ENCODE data around the gene CDH4.
"Not testable (repeated sequence)": the region's sequence is repeated elsewhere in the genome, so short reads cannot be mapped to it uniquely, and the experiment has no call there.

Gene CDH4

GRCh38 chr20:61841966-61842365 lies 589.9 kb downstream of the CDH4 start:
- DNase-seq = no peak

GRCh38 chr20:61844621-61845020 lies 592.6 kb downstream of the CDH4 start:
- DNase-seq = no peak

GRCh38 chr20:61845233-61845671 lies 593.2 kb downstream of the CDH4 start:
- DNase-seq = no peak

GRCh38 chr20:61846074-61846473 lies 594.0 kb downstream of the CDH4 start:
- no peak for DNase-seq

- DNase-seq = no peak
Observed at GRCh38 chr20:61846741-61847419, 594.8 kb downstream of the CDH4 start.

- no peak for DNase-seq
Observed at GRCh38 chr20:61847420-61847748, 595.3 kb downstream of the CDH4 start.

- DNase-seq = no peak
Observed at GRCh38 chr20:61847986-61848385, 595.9 kb downstream of the CDH4 start.

GRCh38 chr20:61848851-61849250 lies 596.8 kb downstream of the CDH4 start:
- DNase-seq = no peak

- no peak for DNase-seq
Observed at GRCh38 chr20:61849376-61849775, 597.3 kb downstream of the CDH4 start.

GRCh38 chr20:61849822-61850221 lies 597.8 kb downstream of the CDH4 start:
- no peak for DNase-seq

- DNase-seq = no peak
Observed at GRCh38 chr20:61850457-61850856, 598.4 kb downstream of the CDH4 start.

GRCh38 chr20:61850926-61851900 lies 599.2 kb downstream of the CDH4 start:
- DNase-seq = no peak

- DNase-seq = no peak
Observed at GRCh38 chr20:61852268-61853072, 600.4 kb downstream of the CDH4 start.

- no peak for DNase-seq
Observed at GRCh38 chr20:61853073-61854005, 601.3 kb downstream of the CDH4 start.

- DNase-seq = not testable (repeated sequence)
Observed at GRCh38 chr20:61854538-61854937, 602.5 kb downstream of the CDH4 start.

GRCh38 chr20:61855286-61855685 lies 603.2 kb downstream of the CDH4 start:
- no peak for DNase-seq

- DNase-seq = no peak
Observed at GRCh38 chr20:61856626-61857413, 604.8 kb downstream of the CDH4 start.

GRCh38 chr20:61857414-61857775 lies 605.3 kb downstream of the CDH4 start:
- DNase-seq = no peak

- no peak for DNase-seq
Observed at GRCh38 chr20:61857884-61858283, 605.8 kb downstream of the CDH4 start.

GRCh38 chr20:61859767-61860166 lies 607.7 kb downstream of the CDH4 start:
- DNase-seq = no peak

- no peak for DNase-seq
Observed at GRCh38 chr20:61860260-61860987, 608.4 kb downstream of the CDH4 start.

Measured in stimulated activated CD4-positive, alpha-beta T cell treated with anti-CD3 and anti-CD28 coated beads, Interleukin-4, amount 100 ng/mL, for 24 hours (primary cell).